Skeletal muscle tissue (tissue), 4 donors: ENCODE data around the gene IRS1. TPM values are rescaled to one million over a fixed set of nuclear protein-coding genes. Genes with fewer than 3 reads are reported as not detected.
"Not testable (repeated sequence)": the region's sequence is repeated elsewhere in the genome, so short reads cannot be mapped to it uniquely, and the experiment has no call there.

Experiments used
- H3K27ac ChIP-seq: one replicate; pipeline ENCODE4 v1.7.0; 2013; ENCODE audit warnings: mild to moderate bottlenecking, low read depth, low read length, inconsistent platforms
- H3K27me3 ChIP-seq, 3 donors: one replicate each; pipeline ENCODE4 v1.7.0; 2013; ENCODE audit warnings: low read length in 3 of 3; ENCODE audit not compliant: control insufficient read depth in 3 of 3, insufficient read depth in 3 of 3
- H3K36me3 ChIP-seq, 3 donors: one replicate each; pipeline ENCODE4 v1.7.0; 2013; ENCODE audit warnings: low read length in 3 of 3; ENCODE audit not compliant: control insufficient read depth in 3 of 3, insufficient read depth in 3 of 3
- H3K4me1 ChIP-seq, 3 donors: one replicate each; pipeline ENCODE4 v1.7.0; 2013; ENCODE audit warnings: low read length in 3 of 3, mild to moderate bottlenecking in 3 of 3; ENCODE audit not compliant: control insufficient read depth in 3 of 3, insufficient read depth in 3 of 3
- H3K4me3 ChIP-seq, 3 donors: one replicate each; pipeline ENCODE4 v1.7.0; 2013; ENCODE audit warnings: low read length in 3 of 3
- H3K9ac ChIP-seq, 3 donors: one replicate each; pipeline ENCODE4 v1.7.0; 2013; ENCODE audit warnings: low read length in 3 of 3, mild to moderate bottlenecking in 3 of 3, moderate library complexity in 2 of 3, low read depth in 1 of 3
- H3K9me3 ChIP-seq, 3 donors: one replicate each; pipeline ENCODE4 v1.7.0; 2013; ENCODE audit warnings: low read length in 3 of 3; ENCODE audit not compliant: control insufficient read depth in 3 of 3
- total RNA-seq: library from RNA; depleted of rRNA; stranded (reverse); fragments of >200 nt; gene quantifications from one replicate; pipeline ENCODE4 v1.2.3, GENCODE V29; 2014
- donor health status: Osteomylitis.

The IRS1 gene, protein sequence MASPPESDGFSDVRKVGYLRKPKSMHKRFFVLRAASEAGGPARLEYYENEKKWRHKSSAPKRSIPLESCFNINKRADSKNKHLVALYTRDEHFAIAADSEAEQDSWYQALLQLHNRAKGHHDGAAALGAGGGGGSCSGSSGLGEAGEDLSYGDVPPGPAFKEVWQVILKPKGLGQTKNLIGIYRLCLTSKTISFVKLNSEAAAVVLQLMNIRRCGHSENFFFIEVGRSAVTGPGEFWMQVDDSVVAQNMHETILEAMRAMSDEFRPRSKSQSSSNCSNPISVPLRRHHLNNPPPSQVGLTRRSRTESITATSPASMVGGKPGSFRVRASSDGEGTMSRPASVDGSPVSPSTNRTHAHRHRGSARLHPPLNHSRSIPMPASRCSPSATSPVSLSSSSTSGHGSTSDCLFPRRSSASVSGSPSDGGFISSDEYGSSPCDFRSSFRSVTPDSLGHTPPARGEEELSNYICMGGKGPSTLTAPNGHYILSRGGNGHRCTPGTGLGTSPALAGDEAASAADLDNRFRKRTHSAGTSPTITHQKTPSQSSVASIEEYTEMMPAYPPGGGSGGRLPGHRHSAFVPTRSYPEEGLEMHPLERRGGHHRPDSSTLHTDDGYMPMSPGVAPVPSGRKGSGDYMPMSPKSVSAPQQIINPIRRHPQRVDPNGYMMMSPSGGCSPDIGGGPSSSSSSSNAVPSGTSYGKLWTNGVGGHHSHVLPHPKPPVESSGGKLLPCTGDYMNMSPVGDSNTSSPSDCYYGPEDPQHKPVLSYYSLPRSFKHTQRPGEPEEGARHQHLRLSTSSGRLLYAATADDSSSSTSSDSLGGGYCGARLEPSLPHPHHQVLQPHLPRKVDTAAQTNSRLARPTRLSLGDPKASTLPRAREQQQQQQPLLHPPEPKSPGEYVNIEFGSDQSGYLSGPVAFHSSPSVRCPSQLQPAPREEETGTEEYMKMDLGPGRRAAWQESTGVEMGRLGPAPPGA (N-terminal part only)
- total RNA-seq, result 13.0 TPM

DNA sequence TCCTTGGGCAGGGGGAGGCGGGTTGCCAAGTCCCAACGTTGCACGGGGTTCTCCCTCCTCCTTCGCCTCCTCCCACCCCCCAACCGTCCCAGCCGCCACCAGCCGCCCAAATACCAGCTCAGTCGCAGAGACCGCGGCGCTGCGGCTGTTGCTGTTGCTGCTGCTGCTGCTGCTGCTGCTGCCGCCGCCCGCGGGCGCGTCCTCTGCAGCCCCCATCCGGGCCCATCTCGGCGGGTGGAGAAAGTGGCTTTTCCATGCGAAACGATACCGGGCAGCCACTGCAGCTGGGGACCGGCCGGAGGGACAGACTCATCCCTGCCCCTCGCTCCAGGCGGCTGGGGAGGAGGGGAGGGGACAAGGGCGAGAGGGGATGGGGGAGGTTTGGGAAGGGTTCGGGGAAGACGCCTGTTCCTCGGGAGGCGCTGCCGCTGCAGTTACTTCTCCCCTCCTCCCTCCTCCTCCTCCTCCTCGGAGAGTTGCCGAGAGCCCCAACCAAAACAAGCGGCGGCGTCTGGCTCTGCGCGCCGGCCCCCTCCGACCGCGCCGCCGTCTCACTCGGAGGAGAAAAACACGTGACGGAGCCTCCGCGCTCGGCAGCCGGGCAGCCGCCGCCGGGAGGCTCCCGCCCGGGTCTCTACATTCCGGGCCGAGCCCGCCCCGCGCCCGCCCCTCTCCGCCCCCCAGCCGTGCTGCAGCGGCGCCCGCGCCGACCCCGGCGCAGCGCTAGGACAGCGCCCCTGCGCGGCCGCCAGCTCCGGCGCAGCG lies at the start of gene IRS1:
Gene IRS1 (minus strand): TSS at position 610 of the 765 bp plus-strand sequence. CDS start 1,082 bp downstream, outside the sequence.
- H3K27ac ChIP-seq, result peak within 1 kb of the TSS; percentile 89
- peaks cover 40 to 45% (median 44%) of the 10 kb centered on the region in 3 donors for H3K4me1 ChIP-seq
- peak within 1 kb of the TSS; percentile 83 to 92 (median 89) for H3K9ac ChIP-seq
- H3K27me3 ChIP-seq, result peaks cover 0 to 3% (median 0%) of the 10 kb centered on the region in 3 donors
- H3K36me3 ChIP-seq, result peaks cover 7 to 23% (median 21%) of the 10 kb centered on the region in 3 donors
- no peaks in the 10 kb centered on the region for H3K9me3 ChIP-seq
- H3K4me3 ChIP-seq, result peak within 1 kb of the TSS; percentile 66 to 82 (median 73)

DNA sequence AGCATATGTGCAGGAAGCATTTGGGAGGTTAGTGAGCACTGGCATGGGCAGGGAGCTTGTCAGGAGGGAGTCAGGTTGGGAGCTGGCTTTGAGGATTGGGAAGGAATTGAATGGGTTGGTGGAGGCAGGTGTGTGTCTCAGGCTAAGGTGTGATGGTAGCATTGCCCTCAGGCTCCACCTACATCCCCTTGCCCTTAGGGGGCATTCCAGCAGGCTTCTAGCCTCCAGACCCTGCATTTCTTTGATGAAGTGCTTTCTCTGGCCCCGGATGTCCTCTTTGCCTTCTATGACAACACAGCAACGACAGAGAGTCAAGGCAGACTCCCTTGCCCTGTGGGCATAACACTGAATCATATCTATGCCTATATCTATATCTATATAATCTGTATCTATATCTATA lies 49.7 kb upstream of the IRS1 start:
- Histone ChIP-seq H3K27me3 (no peaks in the 10 kb centered on the region), H3K27ac (no peak overlapping the region), H3K36me3 (no peaks in the 10 kb centered on the region), H3K9ac (no peak overlapping the region), H3K4me3 (no peak overlapping the region), H3K4me1 (no peaks in the 10 kb centered on the region), H3K9me3 (no peaks in the 10 kb centered on the region)

DNA sequence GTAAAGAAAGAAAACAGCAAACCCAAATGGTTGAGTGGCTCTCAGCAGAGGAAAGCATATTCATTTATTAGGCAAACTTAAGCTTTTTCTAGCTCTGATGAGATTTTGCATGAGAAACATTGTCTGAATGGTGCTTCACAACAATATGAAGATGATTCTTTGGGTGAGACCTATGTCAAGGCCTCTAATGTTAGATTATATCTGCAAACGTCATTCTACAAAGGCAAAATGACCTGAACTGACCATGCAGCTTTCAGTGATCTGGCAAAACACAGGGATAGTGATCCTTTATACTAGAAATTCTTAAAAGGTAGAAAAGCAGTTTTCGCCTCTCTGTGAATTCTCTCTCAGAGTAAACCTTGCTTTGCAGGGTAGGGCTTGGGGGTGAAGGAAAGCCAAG lies 47.9 kb upstream of the IRS1 start:
- Histone ChIP-seq H3K27ac (no peak overlapping the region), H3K4me3 (no peak overlapping the region), H3K9me3 (no peaks in the 10 kb centered on the region), H3K9ac (no peak overlapping the region), H3K27me3 (no peaks in the 10 kb centered on the region), H3K36me3 (no peaks in the 10 kb centered on the region), H3K4me1 (no peaks in the 10 kb centered on the region)

DNA sequence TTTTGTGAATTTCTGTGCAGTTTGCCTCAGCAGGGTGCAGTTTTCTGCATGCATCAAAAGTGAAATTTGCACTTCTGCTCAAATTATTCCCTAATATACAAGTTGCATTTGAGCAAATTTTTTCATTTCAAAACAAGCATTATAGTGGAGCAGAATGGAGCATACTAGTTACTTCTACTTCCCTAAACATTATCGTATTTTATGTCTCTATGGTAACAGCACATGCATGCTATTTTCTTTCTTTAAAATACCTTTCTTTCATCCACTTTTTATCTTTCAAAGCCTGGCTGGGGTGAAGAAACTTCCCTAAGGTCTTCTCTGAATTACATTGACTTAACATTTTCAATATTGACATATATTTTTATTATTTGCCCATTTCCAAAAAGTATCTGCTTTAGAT lies 47.5 kb upstream of the IRS1 start:
- Histone ChIP-seq H3K4me3 (no peak overlapping the region), H3K9me3 (no peaks in the 10 kb centered on the region), H3K27me3 (no peaks in the 10 kb centered on the region), H3K27ac (no peak overlapping the region), H3K36me3 (no peaks in the 10 kb centered on the region), H3K4me1 (no peaks in the 10 kb centered on the region), H3K9ac (no peak overlapping the region)

DNA sequence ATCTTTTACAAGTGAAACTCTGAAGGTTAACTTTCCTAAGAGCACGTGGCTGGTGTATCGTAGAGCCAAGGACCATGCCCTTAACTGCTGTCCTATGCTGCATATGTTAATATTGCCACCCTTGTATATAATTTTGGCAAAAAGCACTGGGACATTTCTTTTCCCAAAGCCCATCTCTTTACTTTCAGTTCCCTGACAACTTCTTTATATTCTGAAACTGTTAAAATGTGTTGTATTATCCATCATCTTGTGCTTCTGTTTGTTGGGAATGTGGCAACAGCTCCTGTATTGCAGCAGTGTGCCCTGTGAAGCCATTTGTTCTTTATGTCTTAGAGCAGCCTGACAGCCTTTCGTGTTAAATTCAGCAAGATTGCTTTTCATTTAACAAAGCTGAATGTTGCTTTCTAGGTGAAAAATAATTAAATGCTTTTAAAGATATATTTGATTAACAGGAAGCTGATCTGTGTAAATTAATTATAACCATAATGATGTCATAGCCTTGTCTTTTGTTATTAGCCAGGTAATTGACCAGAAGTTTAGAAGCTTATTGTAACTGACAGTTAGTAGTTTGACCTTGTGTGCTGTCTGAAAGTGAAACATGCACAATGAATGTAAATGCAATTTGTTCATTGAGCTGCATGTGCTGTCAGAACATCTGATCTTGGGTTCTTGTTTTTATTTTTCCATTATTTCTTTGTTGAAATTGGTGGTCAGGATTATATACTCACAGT lies 45.9 kb upstream of the IRS1 start:
- H3K9ac ChIP-seq, result no peak overlapping the region
- H3K4me1 ChIP-seq, result no peaks in the 10 kb centered on the region

DNA sequence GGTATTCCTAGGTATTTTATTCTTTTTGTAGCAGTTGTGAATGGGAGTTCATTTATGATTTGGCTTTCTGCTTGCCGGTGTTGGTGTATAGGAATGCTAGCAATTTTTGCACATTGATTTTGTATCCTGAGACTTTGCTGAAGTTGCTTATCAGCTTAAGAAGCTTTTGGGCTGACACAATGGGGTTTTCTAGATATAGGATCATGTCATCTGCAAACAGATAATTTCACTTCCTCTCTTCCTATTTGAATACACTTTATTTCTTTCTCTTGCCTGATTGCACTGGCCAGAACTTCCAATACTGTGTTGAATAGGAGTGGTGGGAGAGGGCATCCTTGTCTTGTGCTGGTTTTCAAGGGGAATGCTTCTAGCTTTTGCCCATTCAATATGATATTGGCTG lies 43.4 kb upstream of the IRS1 start:
- not testable (repeated sequence) for H3K36me3 ChIP-seq, H3K9ac ChIP-seq, H3K4me3 ChIP-seq, H3K9me3 ChIP-seq, H3K27me3 ChIP-seq, H3K27ac ChIP-seq, H3K4me1 ChIP-seq

More for the DNA sequence above, 45.9 kb upstream of the IRS1 start:
- Histone ChIP-seq H3K36me3 (no peaks in the 10 kb centered on the region), H3K27me3 (no peaks in the 10 kb centered on the region), H3K27ac (no peak overlapping the region), H3K9me3 (no peaks in the 10 kb centered on the region), H3K4me3 (no peak overlapping the region)

DNA sequence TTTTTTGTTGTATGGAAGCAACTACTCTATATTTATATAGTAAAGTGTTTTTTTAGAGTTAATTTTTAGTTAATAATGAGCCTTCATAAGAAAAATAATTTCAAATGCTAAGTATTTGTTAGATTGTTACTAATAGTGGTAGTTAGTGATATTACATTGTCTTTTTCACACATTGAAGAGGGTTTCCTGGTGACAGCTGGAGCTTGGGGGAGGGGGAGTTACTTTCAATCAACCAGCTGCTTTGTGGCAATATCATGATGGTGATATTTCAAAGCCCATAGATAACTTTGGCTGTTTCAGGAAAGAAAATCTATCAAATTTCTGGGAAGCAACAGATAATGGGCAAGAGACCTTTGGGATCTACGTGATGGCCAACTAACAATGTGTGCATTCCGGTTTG lies 40.3 kb upstream of the IRS1 start:
- Histone ChIP-seq H3K4me1 (peaks cover 13 to 16% (median 15%) of the 10 kb centered on the region in 3 donors), H3K9me3 (no peaks in the 10 kb centered on the region), H3K36me3 (peaks cover 0 to 3% (median 0%) of the 10 kb centered on the region in 3 donors), H3K9ac (no peak overlapping the region), H3K27ac (no peak overlapping the region), H3K27me3 (no peaks in the 10 kb centered on the region), H3K4me3 (no peak overlapping the region)

DNA sequence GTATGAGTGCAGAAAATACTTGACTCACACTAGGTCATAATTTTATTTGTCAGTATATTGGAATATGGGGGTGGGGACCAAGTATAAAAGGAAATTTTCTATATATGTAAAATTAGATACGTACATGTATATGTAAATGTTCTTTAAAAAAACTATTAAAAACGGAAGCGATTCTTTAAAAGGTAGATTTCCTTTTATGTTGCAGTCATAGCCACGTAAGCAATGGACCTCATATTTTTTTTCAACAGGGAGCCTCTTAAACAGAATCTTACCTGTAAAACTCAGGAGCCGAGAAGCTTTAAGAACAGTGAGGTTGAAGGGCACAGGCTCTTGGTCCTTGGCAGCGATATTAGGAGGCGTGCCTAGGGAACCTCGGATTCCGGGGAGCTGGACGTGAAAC lies 39.5 kb upstream of the IRS1 start:
- H3K27ac ChIP-seq, result no peak overlapping the region

DNA sequence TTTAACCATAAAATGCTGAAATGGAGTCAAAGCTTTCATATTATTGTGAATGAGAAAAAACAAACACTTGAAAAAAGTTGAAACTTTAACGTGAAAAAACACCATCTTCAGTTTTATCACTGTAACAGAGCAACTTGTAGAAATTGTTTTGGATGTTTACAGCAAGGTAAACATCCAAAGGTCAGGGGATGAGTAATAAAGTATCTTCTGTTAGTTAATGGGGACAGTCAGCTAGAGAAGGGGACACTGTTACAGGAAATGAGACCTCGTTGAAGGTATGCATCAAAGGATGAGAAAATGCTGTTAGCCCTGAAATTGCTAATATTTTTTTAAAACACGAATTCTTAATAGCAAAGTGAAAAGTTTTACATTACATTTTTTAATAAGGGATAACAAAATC lies 39.1 kb upstream of the IRS1 start:
- Histone ChIP-seq H3K27ac (no peak overlapping the region), H3K9me3 (no peaks in the 10 kb centered on the region), H3K4me3 (no peak overlapping the region), H3K4me1 (peaks cover 13 to 16% (median 15%) of the 10 kb centered on the region in 3 donors), H3K27me3 (no peaks in the 10 kb centered on the region), H3K36me3 (peaks cover 0 to 3% (median 0%) of the 10 kb centered on the region in 3 donors), H3K9ac (no peak overlapping the region)

More for the DNA sequence above, 39.5 kb upstream of the IRS1 start:
- H3K27me3 ChIP-seq, result no peaks in the 10 kb centered on the region
- no peaks in the 10 kb centered on the region for H3K9me3 ChIP-seq
- H3K9ac ChIP-seq, result no peak overlapping the region
- peaks cover 13 to 16% (median 15%) of the 10 kb centered on the region in 3 donors for H3K4me1 ChIP-seq
- no peak overlapping the region for H3K4me3 ChIP-seq
- H3K36me3 ChIP-seq, result peaks cover 0 to 3% (median 0%) of the 10 kb centered on the region in 3 donors
